GM23338 (cell line): Measurements from ENCODE around the gene DYRK4. TPM values are rescaled to one million over a fixed set of nuclear protein-coding genes. Genes with fewer than 3 reads are reported as not detected.

ENCODE experiments used
- ATAC-seq: fragments of 200-7000 bp; cut with Tn5 transposase; 3 replicates; pipeline ENCODE4 v1.9.1; 2020
- DNase-seq: peaks from one replicate; pipeline ENCODE4 v3.0.0-alpha.2; 2015; ENCODE audit warnings: low spot score
- H2AFZ ChIP-seq: fragments of 200-600 bp; sonication (generic); 2 replicates; pipeline ENCODE4 v1.8.0; 2016; ENCODE audit warnings: antibody characterized with exemption, mild to moderate bottlenecking, moderate library complexity
- H3F3A ChIP-seq: fragments of 200-600 bp; sonication (generic); replicated peaks from 2 replicates; pipeline ENCODE4 v1.8.0; 2017; ENCODE audit warnings: antibody characterized with exemption, mixed run types, low read depth
- H3K27ac ChIP-seq: fragments of 200-600 bp; sonication (generic); 2 replicates; pipeline ENCODE4 v1.6.1; 2016; ENCODE audit warnings: low read depth
- H3K27me3 ChIP-seq: fragments of 200-600 bp; sonication (generic); 2 replicates; pipeline ENCODE4 v1.8.0; 2016; ENCODE audit warnings: mild to moderate bottlenecking, mixed run types, moderate library complexity; ENCODE audit not compliant: insufficient read depth
- H3K36me3 ChIP-seq: fragments of 200-600 bp; sonication (generic); 2 replicates; pipeline ENCODE4 v1.8.0; 2016; ENCODE audit warnings: mild to moderate bottlenecking; ENCODE audit not compliant: insufficient read depth
- H3K4me1 ChIP-seq: fragments of 200-600 bp; sonication (generic); 2 replicates; pipeline ENCODE4 v1.8.0; 2016; ENCODE audit warnings: mild to moderate bottlenecking, moderate library complexity; ENCODE audit not compliant: insufficient read depth
- H3K4me2 ChIP-seq: fragments of 200-600 bp; sonication (generic); 2 replicates; pipeline ENCODE4 v1.7.1; 2017; ENCODE audit warnings: mixed run types
- H3K4me3 ChIP-seq: fragments of 200-600 bp; sonication (generic); 2 replicates; pipeline ENCODE4 v1.6.1; 2016; ENCODE audit warnings: mixed run types
- H3K79me2 ChIP-seq: fragments of 200-600 bp; sonication (generic); replicated peaks from 2 replicates; pipeline ENCODE4 v1.8.0; 2017; ENCODE audit warnings: mild to moderate bottlenecking; ENCODE audit not compliant: insufficient read depth
- H3K9me2 ChIP-seq: fragments of 200-600 bp; sonication (generic); 2 replicates; pipeline ENCODE4 v1.8.0; 2017; ENCODE audit not compliant: insufficient read depth
- H4K20me1 ChIP-seq: fragments of 200-600 bp; sonication (generic); replicated peaks from 2 replicates; pipeline ENCODE4 v1.8.0; 2017; ENCODE audit warnings: mild to moderate bottlenecking; ENCODE audit not compliant: insufficient read depth
- H3K27ac Mint-ChIP-seq: 2 replicates; pipeline ENCODE4 v1.8.0; 2020; ENCODE audit warnings: inconsistent platforms, mild to moderate bottlenecking, moderate library complexity, mixed read lengths
- H3K27me3 Mint-ChIP-seq: 3 replicates; pipeline ENCODE4 v1.8.0; 2022; ENCODE audit warnings: low read depth, mild to moderate bottlenecking, moderate library complexity, mixed read lengths, inconsistent platforms; ENCODE audit not compliant: insufficient read depth, poor library complexity
- H3K36me3 Mint-ChIP-seq: 3 replicates; pipeline ENCODE4 v1.8.0; 2021; ENCODE audit warnings: low read depth, mild to moderate bottlenecking, inconsistent platforms, moderate library complexity, mixed read lengths
- H3K4me1 Mint-ChIP-seq: 3 replicates; pipeline ENCODE4 v1.8.0; 2020; ENCODE audit warnings: mild to moderate bottlenecking, inconsistent platforms, mixed read lengths
- H3K4me3 Mint-ChIP-seq: 3 replicates; pipeline ENCODE4 v1.8.0; 2021; ENCODE audit warnings: moderate library complexity, mild to moderate bottlenecking, inconsistent platforms, mixed read lengths
- H3K9me3 Mint-ChIP-seq: 3 replicates; pipeline ENCODE4 v1.8.0; 2020; ENCODE audit warnings: moderate library complexity, mild to moderate bottlenecking, inconsistent platforms, mixed read lengths
- CTCF ChIP-seq, 2 experiments: fragments of 200-600 bp in 1 of 2; sonication (generic) in 1 of 2; conservative IDR thresholded peaks; 2 replicates each; pipeline versions ENCODE4 v1.5.1 to v1.6.1; 2016 to 2017; ENCODE audit warnings: antibody characterized with exemption in 2 of 2, low read depth in 2 of 2, mild to moderate bottlenecking in 2 of 2, moderate library complexity in 1 of 2
- NANOG ChIP-seq: IDR thresholded peaks from 2 replicates; pipeline ENCODE4 v1.6.1; 2016; ENCODE audit warnings: antibody characterized with exemption, borderline replicate concordance
- ZNF462 ChIP-seq: fragments of 250-450 bp; sonication (Bioruptor Pico); IDR thresholded peaks from 2 replicates; pipeline ENCODE4 v1.5.0; 2020; ENCODE audit warnings: mild to moderate bottlenecking, moderate library complexity
- polyA plus RNA-seq: library from polyadenylated mRNA; unstranded; fragments of >200 nt; fragmentation: Nextera tagmentation; extraction: Ambion mirVana; gene quantifications from 2 replicates; pipeline ENCODE4 v1.2.1, GENCODE V29; 2016
- total RNA-seq: library from RNA; depleted of rRNA; stranded (reverse); fragments of >200 nt; shearing (Covaris generic); gene quantifications from 2 replicates; pipeline ENCODE4 v1.2.3, GENCODE V29; 2014

Gene DYRK4
- total and polyA plus RNA-seq, 2 experiments from 2014 or later, result 11.3 to 16.9 TPM

GRCh38 chr12:4526923-4527546, 35.0 kb upstream of the DYRK4 start:
- Histone ChIP-seq H3K9me2 (no peaks in the 10 kb centered on the region), H3K4me1 (no peaks in the 10 kb centered on the region), H3K27me3 (no peaks in the 10 kb centered on the region), H4K20me1 (no peaks in the 10 kb centered on the region), H3F3A (no peaks in the 10 kb centered on the region), H2AFZ (no peak overlapping the region), H3K4me2 (no peak overlapping the region), H3K79me2 (no peaks in the 10 kb centered on the region), H3K27ac (no peak overlapping the region), H3K36me3 (no peaks in the 10 kb centered on the region; the same call in 1 of the 2 replicates), H3K4me3 (no peak overlapping the region)
- no peaks in the 10 kb centered on the region for H3K27me3 Mint-ChIP-seq
- no peak overlapping the region for H3K4me3 Mint-ChIP-seq
- H3K9me3 Mint-ChIP-seq, result no peaks in the 10 kb centered on the region
- peak; percentile 42 for DNase-seq
- no peak overlapping the region for H3K27ac Mint-ChIP-seq
- H3K36me3 Mint-ChIP-seq, result peaks cover 8% of the 10 kb centered on the region; the same call in 2 of the 3 replicates
- TF ChIP-seq NANOG (no peak), ZNF462 (no peak), CTCF (conservative IDR thresholded peaks at IDR 0.05; ENCODE audit: low read depth in 2 of 2) (peak in 1 of 2 experiments; percentile 68; a peak in 3 of 4 replicates)
- H3K4me1 Mint-ChIP-seq, result no peaks in the 10 kb centered on the region; the same call in 2 of the 3 replicates
- ATAC-seq, result no peak
